HCT116 (cell line): ENCODE results near the gene SLC26A5. TPM values are rescaled to one million over a fixed set of nuclear protein-coding genes. Genes with fewer than 3 reads are reported as not detected.

ENCODE experiments used
- ATAC-seq: fragments of 200-7000 bp; cut with Tn5 transposase; 2 replicates; pipeline ENCODE4 v1.9.1; 2020; ENCODE audit warnings: mild to moderate bottlenecking, moderate library complexity
- BruUV-seq: library from RNA; stranded (reverse); fragments of 400-500 nt; replicated peaks from 2 replicates; lab custom pipeline; 2021; lab: Mats Ljungman, UMichigan
- CTCF ChIA-PET: fragments of 300-600 bp; sonication (Branson Sonifier 250); formaldehyde crosslinking; loops from one replicate; lab custom pipeline; 2021; ENCODE audit warnings: antibody characterized with exemption; lab: Charles Lee
- POLR2A ChIA-PET: fragments of 300-600, 350-600 bp; sonication (Branson Sonifier 250); formaldehyde crosslinking; loops from one replicate; lab custom pipeline; 2021; ENCODE audit warnings: antibody characterized with exemption; lab: Charles Lee
- RAD21 ChIA-PET, 2 experiments: fragments of 300-600 bp; sonication (Branson Sonifier 250); formaldehyde crosslinking; loops; one replicate each; lab custom pipeline; 2023; ENCODE audit warnings: low total read pairs in 2 of 2; ENCODE audit not compliant: uncharacterized antibody in 2 of 2, unreplicated experiment in 2 of 2, low non-redundant PET in 1 of 2; lab: Charles Lee
- DNase-seq: peaks from one replicate; pipeline ENCODE4 v3.0.0-alpha.2; 2010; ENCODE audit warnings: low read depth, low spot score
- H2AFZ ChIP-seq: fragments of 200-600 bp; shearing (Covaris generic), sonication (generic); 2 replicates; pipeline ENCODE4 v1.6.1; 2017; ENCODE audit warnings: low read depth, mixed run types, mixed read lengths, antibody characterized with exemption, low read length; ENCODE audit not compliant: poor library complexity, severe bottlenecking
- H3K27ac ChIP-seq: 2 replicates; pipeline ENCODE4 v1.5.1; 2012; ENCODE audit warnings: low read depth, low read length
- H3K27me3 ChIP-seq: fragments of 200-600 bp; sonication (generic); 2 replicates; pipeline ENCODE4 v1.6.1; 2016; ENCODE audit warnings: mixed run types, low read length, mixed read lengths; ENCODE audit not compliant: insufficient read depth
- H3K36me3 ChIP-seq, 2 experiments: fragments of 200-500 bp in 1 of 2; fragments of 200-600 bp in 1 of 2; sonication (Bioruptor generic) in 1 of 2; sonication (generic) in 1 of 2; 2 replicates each; pipeline versions ENCODE4 v1.5.1 to v1.6.1; 2014 to 2016; ENCODE audit warnings: low read length in 2 of 2, inconsistent platforms in 1 of 2, mixed read lengths in 1 of 2, mixed run types in 1 of 2; ENCODE audit not compliant: insufficient read depth in 2 of 2, control insufficient read depth in 1 of 2
- H3K4me1 ChIP-seq, 2 experiments: fragments of 200-600 bp in 1 of 2; sonication (generic) in 1 of 2; 2 replicates each; pipeline versions ENCODE4 v1.5.1 to v1.6.1; 2012 to 2017; ENCODE audit warnings: low read length in 2 of 2, inconsistent platforms in 1 of 2, mild to moderate bottlenecking in 1 of 2, mixed read lengths in 1 of 2, mixed run types in 1 of 2, moderate library complexity in 1 of 2; ENCODE audit not compliant: insufficient read depth in 2 of 2, control insufficient read depth in 1 of 2
- H3K4me2 ChIP-seq: fragments of 200-600 bp; sonication (generic); 2 replicates; pipeline ENCODE4 v1.6.1; 2017; ENCODE audit warnings: mixed run types, low read length, mixed read lengths
- H3K4me3 ChIP-seq, 2 experiments: fragments of 200-600 bp in 1 of 2; sonication (generic) in 1 of 2; replicated peaks in 1 of 2; 2 replicates each; pipeline ENCODE4 v1.5.1; 2011 to 2016; ENCODE audit warnings: low read length in 2 of 2, control low read depth in 1 of 2, low read depth in 1 of 2, mild to moderate bottlenecking in 1 of 2, mixed read lengths in 1 of 2, mixed run types in 1 of 2
- H3K79me2 ChIP-seq: fragments of 200-600 bp; sonication (generic); 2 replicates; pipeline ENCODE4 v1.6.1; 2017; ENCODE audit warnings: mild to moderate bottlenecking, mixed run types, low read length, moderate library complexity, mixed read lengths; ENCODE audit not compliant: insufficient read depth
- H3K9ac ChIP-seq: fragments of 200-600 bp; sonication (generic); 2 replicates; pipeline ENCODE4 v1.6.1; 2016; ENCODE audit warnings: low read length, mixed read lengths
- H3K9me2 ChIP-seq: fragments of 200-600 bp; sonication (generic), shearing (Covaris generic); 2 replicates; pipeline ENCODE4 v1.6.1; 2017; ENCODE audit warnings: mixed run types, mild to moderate bottlenecking, moderate library complexity; ENCODE audit not compliant: insufficient read depth
- H3K9me3 ChIP-seq, 2 experiments: fragments of 200-500 bp in 1 of 2; fragments of 200-600 bp in 1 of 2; sonication (Bioruptor generic) in 1 of 2; sonication (generic) in 1 of 2; 2 replicates each; pipeline ENCODE4 v1.6.1; 2014 to 2017; ENCODE audit warnings: low read length in 2 of 2, mixed read lengths in 2 of 2, inconsistent platforms in 1 of 2, low read depth in 1 of 2, mild to moderate bottlenecking in 1 of 2, mixed run types in 1 of 2, moderate library complexity in 1 of 2; ENCODE audit not compliant: control insufficient read depth in 1 of 2, insufficient read depth in 1 of 2
- H4K20me1 ChIP-seq: fragments of 200-600 bp; sonication (generic), shearing (Covaris generic); 2 replicates; pipeline ENCODE4 v1.6.1; 2017; ENCODE audit warnings: mixed run types, mild to moderate bottlenecking, moderate library complexity; ENCODE audit not compliant: insufficient read depth
- CBX3 ChIP-seq: IDR thresholded peaks from 2 replicates; pipeline ENCODE4 v1.6.1; 2012; ENCODE audit warnings: low read depth
- CEBPB ChIP-seq: IDR thresholded peaks from 2 replicates; pipeline ENCODE4 v1.6.1; 2012; ENCODE audit warnings: low read depth
- EGR1 ChIP-seq: IDR thresholded peaks from 2 replicates; pipeline ENCODE4 v1.6.1; 2012; ENCODE audit warnings: low read depth
- ELF1 ChIP-seq: IDR thresholded peaks from 2 replicates; pipeline ENCODE4 v1.6.1; 2012; ENCODE audit warnings: low read depth, borderline replicate concordance
- EZH2 ChIP-seq: fragments of 200-600 bp; sonication (generic); IDR thresholded peaks from 2 replicates; pipeline ENCODE4 v1.6.1; 2017; ENCODE audit warnings: antibody characterized with exemption, mixed run types
- FOSL1 ChIP-seq: IDR thresholded peaks from 2 replicates; pipeline ENCODE4 v1.6.1; 2012; ENCODE audit warnings: low read depth
- JUND ChIP-seq: IDR thresholded peaks from 2 replicates; pipeline ENCODE4 v1.6.1; 2012
- POLR2A ChIP-seq: IDR thresholded peaks from 2 replicates; pipeline ENCODE4 v1.7.0; 2011; ENCODE audit warnings: borderline replicate concordance; ENCODE audit not compliant: insufficient read depth, insufficient read length; ENCODE audit errors: extremely low read depth
- POLR2AphosphoS5 ChIP-seq: IDR thresholded peaks from 2 replicates; pipeline ENCODE4 v1.6.1; 2011; ENCODE audit warnings: mild to moderate bottlenecking, low read depth, low read length, moderate library complexity
- RAD21 ChIP-seq: IDR thresholded peaks from 2 replicates; pipeline ENCODE4 v1.6.1; 2012; ENCODE audit warnings: low read depth, mild to moderate bottlenecking
- SP1 ChIP-seq: IDR thresholded peaks from 2 replicates; pipeline ENCODE4 v1.6.1; 2012; ENCODE audit warnings: low read depth
- SRF ChIP-seq: IDR thresholded peaks from 2 replicates; pipeline ENCODE4 v1.6.1; 2012; ENCODE audit warnings: low read depth
- TCF7L2 ChIP-seq: IDR thresholded peaks from 2 replicates; pipeline ENCODE4 v1.7.0; 2011; ENCODE audit warnings: borderline replicate concordance, inconsistent platforms; ENCODE audit not compliant: insufficient read depth, insufficient read length; ENCODE audit errors: extremely low read depth
- YY1 ChIP-seq: IDR thresholded peaks from 2 replicates; pipeline ENCODE4 v1.6.1; 2011; ENCODE audit warnings: low read length, low read depth, moderate library complexity, mild to moderate bottlenecking; ENCODE audit not compliant: insufficient replicate concordance; ENCODE audit errors: extremely low read depth
- ZFX ChIP-seq: fragments of 450-650 bp; IDR thresholded peaks from 2 replicates; pipeline ENCODE4 v1.6.1; 2017
- ZNF274 ChIP-seq: fragments of 200-500 bp; sonication (Bioruptor generic); IDR thresholded peaks from 2 replicates; pipeline ENCODE4 v1.6.1; 2014; ENCODE audit warnings: mild to moderate bottlenecking, low read depth, low read length, inconsistent platforms
- intact Hi-C: fragments of 100-400 bp; cut with micrococcal nuclease; formaldehyde crosslinking; loops from 2 replicates; pipeline ENCODE4 v1.10.0; 2022
- total RNA-seq: library from RNA; stranded (reverse); gene quantifications from one replicate; pipeline ENCODE4 v1.2.1, GENCODE V29; 2021; ENCODE audit not compliant: unreplicated experiment
- TF ChIP-seq, protein P1 (sequence below): IDR thresholded peaks from 2 replicates; pipeline ENCODE4 v1.6.1; 2012
- TF ChIP-seq, protein P2 (sequence below): IDR thresholded peaks from 2 replicates; pipeline ENCODE4 v1.6.1; 2012; ENCODE audit warnings: low read depth
- TF ChIP-seq, protein P3 (sequence below): IDR thresholded peaks from 2 replicates; pipeline ENCODE4 v1.6.1; 2012

The SLC26A5 gene
- total RNA-seq, 1 experiment from 2014 or later = 0.15 TPM

DNA sequence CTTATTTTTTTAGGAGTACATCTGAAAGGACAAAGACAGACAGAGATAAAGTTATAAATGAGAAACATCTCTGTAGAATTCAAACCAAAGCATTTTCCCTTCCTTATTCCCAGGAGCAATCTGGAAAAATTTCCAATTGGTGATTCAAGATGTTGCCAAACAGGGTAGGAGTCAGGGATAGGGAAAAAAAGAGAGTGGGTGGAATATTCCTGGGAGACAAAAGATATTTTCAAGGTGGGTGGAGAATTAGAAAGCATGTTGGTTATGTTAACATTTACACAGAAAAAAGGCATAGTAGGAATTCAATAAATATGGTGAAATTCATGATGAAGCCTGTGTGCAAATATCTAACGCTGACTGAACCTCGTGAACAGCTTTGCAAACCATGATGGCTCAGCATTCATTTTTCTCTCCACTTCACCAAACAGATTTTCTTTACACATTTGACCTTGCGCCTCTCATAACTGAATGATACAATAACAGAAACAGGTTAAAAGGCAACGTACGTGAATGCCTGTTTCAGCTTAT is 25.1 kb downstream of the SLC26A5 start:
- POLR2A ChIA-PET = no interaction called here
- no peaks in the 10 kb centered on the region for H3K9me2 ChIP-seq
- no peak overlapping the region for H3K9ac ChIP-seq
- no peak overlapping the region for H3K4me3 ChIP-seq
- H3K27ac ChIP-seq = no peak overlapping the region
- no peak overlapping the region for H3K4me2 ChIP-seq
- no peaks in the 10 kb centered on the region for H3K9me3 ChIP-seq
- intact Hi-C loops = no loop called here
- CTCF ChIA-PET = no interaction called here
- no peaks in the 10 kb centered on the region for H3K4me1 ChIP-seq
- no TSS peak for BruUV-seq
- H4K20me1 ChIP-seq = no peaks in the 10 kb centered on the region
- RAD21 ChIA-PET = no interaction called here
- no peak overlapping the region for H2AFZ ChIP-seq
- no peaks in the 10 kb centered on the region for H3K79me2 ChIP-seq
- no peak for TF ChIP-seq CEBPB
- TF ChIP-seq, protein P1, sequence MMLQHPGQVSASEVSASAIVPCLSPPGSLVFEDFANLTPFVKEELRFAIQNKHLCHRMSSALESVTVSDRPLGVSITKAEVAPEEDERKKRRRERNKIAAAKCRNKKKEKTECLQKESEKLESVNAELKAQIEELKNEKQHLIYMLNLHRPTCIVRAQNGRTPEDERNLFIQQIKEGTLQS = no peak
- TF ChIP-seq POLR2A = no peak
- TF ChIP-seq EGR1 = no peak
- no peak for TF ChIP-seq SP1
- TF ChIP-seq YY1 = no peak
- TF ChIP-seq FOSL1 = no peak
- no peak for TF ChIP-seq POLR2AphosphoS5
- no peak for TF ChIP-seq CBX3
- no peak for TF ChIP-seq ZNF274
- DNase-seq (no peak), ATAC-seq (no peak)
- 0 out of 2 replicates have a peak, but pooled peaks cover 4% of the 10 kb centered on the region for H3K27me3 ChIP-seq
- H3K36me3 ChIP-seq = no peaks in the 10 kb centered on the region

DNA sequence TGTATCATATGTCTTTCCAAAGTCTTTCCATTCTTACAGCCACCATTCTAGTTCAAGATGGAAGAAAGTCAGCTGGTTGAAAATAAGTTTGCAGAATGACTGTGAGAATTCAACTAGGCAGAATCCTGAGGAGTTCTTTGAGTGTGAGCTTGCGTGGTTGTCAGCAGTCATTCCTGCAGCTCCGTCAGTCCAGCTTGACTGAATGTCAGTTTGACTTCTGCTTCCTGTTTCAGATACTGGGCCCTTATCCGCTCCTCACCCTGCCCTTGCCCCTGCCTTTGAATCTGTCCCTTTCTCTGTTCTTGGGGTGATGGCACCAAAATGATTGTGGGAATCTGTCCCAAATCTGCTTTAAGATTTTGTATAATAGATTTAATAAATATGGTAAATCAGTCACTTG is 27.8 kb downstream of the SLC26A5 start:
- no peak overlapping the region for H2AFZ ChIP-seq
- no TSS peak for BruUV-seq
- no peaks in the 10 kb centered on the region for H4K20me1 ChIP-seq
- ChIA-PET CTCF (no interaction called here), RAD21 (no interaction called here), POLR2A (no interaction called here)
- ATAC-seq (no peak), DNase-seq (no peak)
- no peak overlapping the region for H3K4me3 ChIP-seq
- H3K79me2 ChIP-seq = no peaks in the 10 kb centered on the region
- no peaks in the 10 kb centered on the region for H3K9me3 ChIP-seq
- no peak overlapping the region for H3K9ac ChIP-seq
- no peak overlapping the region for H3K27ac ChIP-seq
- no peaks in the 10 kb centered on the region for H3K9me2 ChIP-seq
- H3K4me1 ChIP-seq = no peaks in the 10 kb centered on the region
- 0 out of 2 replicates have a peak, but pooled peaks cover 4% of the 10 kb centered on the region for H3K27me3 ChIP-seq
- H3K4me2 ChIP-seq = no peak overlapping the region
- TF ChIP-seq RAD21 = no peak
- TF ChIP-seq ZFX = no peak
- no peak for TF ChIP-seq FOSL1
- no peak for TF ChIP-seq EZH2
- no peak for TF ChIP-seq EGR1
- TF ChIP-seq TCF7L2 = no peak
- no peak for TF ChIP-seq YY1
- no peak for TF ChIP-seq SRF
- TF ChIP-seq, protein P1 = no peak
- TF ChIP-seq JUND = no peak
- TF ChIP-seq, protein P2, sequence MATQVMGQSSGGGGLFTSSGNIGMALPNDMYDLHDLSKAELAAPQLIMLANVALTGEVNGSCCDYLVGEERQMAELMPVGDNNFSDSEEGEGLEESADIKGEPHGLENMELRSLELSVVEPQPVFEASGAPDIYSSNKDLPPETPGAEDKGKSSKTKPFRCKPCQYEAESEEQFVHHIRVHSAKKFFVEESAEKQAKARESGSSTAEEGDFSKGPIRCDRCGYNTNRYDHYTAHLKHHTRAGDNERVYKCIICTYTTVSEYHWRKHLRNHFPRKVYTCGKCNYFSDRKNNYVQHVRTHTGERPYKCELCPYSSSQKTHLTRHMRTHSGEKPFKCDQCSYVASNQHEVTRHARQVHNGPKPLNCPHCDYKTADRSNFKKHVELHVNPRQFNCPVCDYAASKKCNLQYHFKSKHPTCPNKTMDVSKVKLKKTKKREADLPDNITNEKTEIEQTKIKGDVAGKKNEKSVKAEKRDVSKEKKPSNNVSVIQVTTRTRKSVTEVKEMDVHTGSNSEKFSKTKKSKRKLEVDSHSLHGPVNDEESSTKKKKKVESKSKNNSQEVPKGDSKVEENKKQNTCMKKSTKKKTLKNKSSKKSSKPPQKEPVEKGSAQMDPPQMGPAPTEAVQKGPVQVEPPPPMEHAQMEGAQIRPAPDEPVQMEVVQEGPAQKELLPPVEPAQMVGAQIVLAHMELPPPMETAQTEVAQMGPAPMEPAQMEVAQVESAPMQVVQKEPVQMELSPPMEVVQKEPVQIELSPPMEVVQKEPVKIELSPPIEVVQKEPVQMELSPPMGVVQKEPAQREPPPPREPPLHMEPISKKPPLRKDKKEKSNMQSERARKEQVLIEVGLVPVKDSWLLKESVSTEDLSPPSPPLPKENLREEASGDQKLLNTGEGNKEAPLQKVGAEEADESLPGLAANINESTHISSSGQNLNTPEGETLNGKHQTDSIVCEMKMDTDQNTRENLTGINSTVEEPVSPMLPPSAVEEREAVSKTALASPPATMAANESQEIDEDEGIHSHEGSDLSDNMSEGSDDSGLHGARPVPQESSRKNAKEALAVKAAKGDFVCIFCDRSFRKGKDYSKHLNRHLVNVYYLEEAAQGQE = no peak
- no peak for TF ChIP-seq CEBPB
- TF ChIP-seq, protein P3, sequence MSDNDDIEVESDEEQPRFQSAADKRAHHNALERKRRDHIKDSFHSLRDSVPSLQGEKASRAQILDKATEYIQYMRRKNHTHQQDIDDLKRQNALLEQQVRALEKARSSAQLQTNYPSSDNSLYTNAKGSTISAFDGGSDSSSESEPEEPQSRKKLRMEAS = no peak
- TF ChIP-seq SP1 = no peak
- TF ChIP-seq ELF1 = no peak
- no peaks in the 10 kb centered on the region for H3K36me3 ChIP-seq
- intact Hi-C loops = no loop called here
